Transverse colon (tissue), 4 donors: ENCODE data around the gene CCR5AS.
"Not testable (repeated sequence)": the region's sequence is repeated elsewhere in the genome, so short reads cannot be mapped to it uniquely, and the experiment has no call there.

Experiments
- DNase-seq: peaks from one replicate; pipeline ENCODE4 v3.0.0-alpha.2; 2019
- H3K27ac ChIP-seq, 4 donors: fragments of 200-600 bp; sonication (generic); 2 replicates each; pipeline ENCODE4 v1.5.1; 2016 to 2018; ENCODE audit warnings: inconsistent platforms in 4 of 4
- H3K27me3 ChIP-seq: fragments of 200-600 bp; sonication (generic); 2 replicates; pipeline ENCODE4 v1.5.1; 2017; ENCODE audit warnings: inconsistent platforms
- H3K36me3 ChIP-seq, 4 donors: fragments of 200-600 bp; sonication (generic); 2 replicates each; pipeline ENCODE4 v1.5.1; 2017 to 2019; ENCODE audit warnings: inconsistent platforms in 4 of 4
- H3K4me1 ChIP-seq, 4 donors: fragments of 200-600 bp; sonication (generic); 2 replicates each; pipeline ENCODE4 v1.5.1; 2017 to 2020; ENCODE audit warnings: inconsistent platforms in 4 of 4
- H3K4me3 ChIP-seq, 4 donors: fragments of 200-600 bp; sonication (generic); 1 replicate in 1 of 4; 2 replicates in 3 of 4; pipeline versions ENCODE4 v1.5.1 to v1.6.1; 2017 to 2019; ENCODE audit warnings: inconsistent platforms in 4 of 4
- H3K9me3 ChIP-seq, 2 donors: fragments of 200-600 bp; sonication (generic); 2 replicates each; pipeline ENCODE4 v1.5.1; 2017 to 2019; ENCODE audit warnings: inconsistent platforms in 2 of 2
- EP300 ChIP-seq: sonication (generic); formaldehyde crosslinking; IDR thresholded peaks from one replicate; pipeline ENCODE4 v1.6.1; 2017; ENCODE audit warnings: antibody characterized with exemption, low read depth
- POLR2A ChIP-seq: fragments of 450-650 bp; IDR thresholded peaks from one replicate; pipeline ENCODE4 v1.6.1; 2016; ENCODE audit warnings: antibody characterized with exemption, mild to moderate bottlenecking, moderate library complexity
- POLR2AphosphoS5 ChIP-seq, 3 donors: sonication (generic); formaldehyde crosslinking; IDR thresholded peaks; one replicate each; pipeline ENCODE4 v1.6.1; 2016; ENCODE audit warnings: antibody characterized with exemption in 3 of 3
- WGBS, 2 donors: methylation state at CpG; one replicate each; pipeline ENCODE4 v1.1.5; 2018; ENCODE audit warnings: low coverage in 1 of 2; 5-methylcytosine and 5-hydroxymethylcytosine counted together
- in situ Hi-C, 4 donors: fragments of 200-750 bp; cut with MboI; loops; one replicate each; pipeline versions ENCODE4 v1.15.0 to v1.15.1; 2017; ENCODE audit warnings: low sequenced_read_pairs in 3 of 4, low pct_ligation_motif_present in 1 of 4, low pct_unique_long_range_greater_than_20kb in 1 of 4
- intact Hi-C: fragments of 100-400 bp; cut with DNase I; formaldehyde crosslinking; loops from one replicate; pipeline ENCODE4 v1.15.1; 2023; ENCODE audit warnings: low total_unique reads
- TF ChIP-seq, protein P1 (sequence below), 5 experiments: fragments of 200-600 bp in 3 of 5; fragments of 450-650 bp in 2 of 5; sonication (generic) in 3 of 5; IDR thresholded peaks; 1 replicate in 2 of 5; 2 replicates in 3 of 5; pipeline ENCODE4 v1.5.1; 2016 to 2017; ENCODE audit warnings: antibody characterized with exemption in 5 of 5, inconsistent platforms in 3 of 5, mild to moderate bottlenecking in 2 of 5, moderate library complexity in 1 of 5

Gene CCR5AS

DNA sequence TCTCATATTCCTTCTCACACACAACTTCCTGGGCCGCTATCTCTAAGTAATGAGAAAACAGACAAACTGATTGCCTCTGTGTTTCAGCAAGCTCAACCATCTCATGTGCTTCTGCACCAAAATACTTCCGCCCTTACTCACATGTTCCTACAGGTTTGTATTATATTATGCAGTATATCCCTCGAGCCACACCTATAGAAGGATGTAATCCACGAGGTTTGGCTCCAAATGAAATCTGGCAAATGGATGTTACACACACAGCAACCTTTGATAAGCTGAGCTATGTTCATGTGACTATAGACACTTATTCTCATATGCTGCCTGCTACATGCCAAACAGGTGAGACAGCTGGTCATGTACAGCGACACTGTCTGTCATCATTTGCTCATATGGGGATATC, 22.8 kb upstream of the CCR5AS start:
- in situ Hi-C loops = loop anchor here in 1 of 4 donors (25.0 kb wide), 1 partner anchor 667 kb away; no protein-coding TSS in a partner anchor
- Histone ChIP-seq H3K27ac (peak overlapping the region; percentile 65 to 81 (median 76)), H3K4me1 (peaks cover 0 to 20% (median 11%) of the 10 kb centered on the region in 4 donors), H3K36me3 (no peaks in the 10 kb centered on the region), H3K4me3 (no peak overlapping the region), H3K27me3 (no peaks in the 10 kb centered on the region), H3K9me3 (no peaks in the 10 kb centered on the region)
- 51 to 59% methylated on average over 3 to 5 of the region's 5 CpGs for WGBS, 2 donors
- DNase-seq = peak; percentile 32
- intact Hi-C loops = loop anchor here (5.0 kb wide), 1 partner anchor 107 kb away; no protein-coding TSS in a partner anchor
- TF ChIP-seq POLR2A (no peak), POLR2AphosphoS5 (IDR thresholded peaks at IDR 0.05) (peak in 1 of 3 donors; percentile 47)

DNA sequence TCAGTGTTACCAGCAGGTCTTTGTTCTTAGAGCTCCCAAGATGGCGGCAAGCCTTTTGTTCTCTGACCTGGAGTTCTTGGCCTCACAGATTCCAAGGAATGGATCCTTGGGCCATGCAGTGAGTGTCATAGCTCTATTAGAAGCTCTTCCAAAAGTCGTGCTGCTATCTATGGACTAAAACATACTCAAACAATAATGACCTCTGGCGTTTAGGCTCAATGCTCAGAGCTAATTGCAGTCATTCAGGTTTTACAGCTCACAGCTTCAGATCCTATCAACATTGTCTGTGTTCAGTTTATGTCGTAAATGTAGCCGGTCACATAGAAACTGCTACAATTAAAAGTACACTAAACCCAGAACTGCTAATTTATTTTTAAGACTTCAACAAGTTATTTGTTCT, 22.4 kb upstream of the CCR5AS start:
- intact Hi-C loops = loop anchor here (5.0 kb wide), 1 partner anchor 107 kb away; no protein-coding TSS in a partner anchor
- peaks cover 0 to 20% (median 11%) of the 10 kb centered on the region in 4 donors for H3K4me1 ChIP-seq
- H3K36me3 ChIP-seq = no peaks in the 10 kb centered on the region
- H3K9me3 ChIP-seq = no peaks in the 10 kb centered on the region
- DNase-seq = no peak
- in situ Hi-C loops = loop anchor here in 1 of 4 donors (25.0 kb wide), 1 partner anchor 667 kb away; no protein-coding TSS in a partner anchor
- peak overlapping the region; percentile 65 to 81 (median 76) for H3K27ac ChIP-seq
- WGBS, 2 donors = 44 to 47% methylated on average over 4 to 5 of the region's 5 CpGs
- H3K27me3 ChIP-seq = no peaks in the 10 kb centered on the region
- TF ChIP-seq EP300 (no peak), POLR2AphosphoS5 (IDR thresholded peaks at IDR 0.05) (no peak), POLR2A (no peak)
- TF ChIP-seq, protein P1, sequence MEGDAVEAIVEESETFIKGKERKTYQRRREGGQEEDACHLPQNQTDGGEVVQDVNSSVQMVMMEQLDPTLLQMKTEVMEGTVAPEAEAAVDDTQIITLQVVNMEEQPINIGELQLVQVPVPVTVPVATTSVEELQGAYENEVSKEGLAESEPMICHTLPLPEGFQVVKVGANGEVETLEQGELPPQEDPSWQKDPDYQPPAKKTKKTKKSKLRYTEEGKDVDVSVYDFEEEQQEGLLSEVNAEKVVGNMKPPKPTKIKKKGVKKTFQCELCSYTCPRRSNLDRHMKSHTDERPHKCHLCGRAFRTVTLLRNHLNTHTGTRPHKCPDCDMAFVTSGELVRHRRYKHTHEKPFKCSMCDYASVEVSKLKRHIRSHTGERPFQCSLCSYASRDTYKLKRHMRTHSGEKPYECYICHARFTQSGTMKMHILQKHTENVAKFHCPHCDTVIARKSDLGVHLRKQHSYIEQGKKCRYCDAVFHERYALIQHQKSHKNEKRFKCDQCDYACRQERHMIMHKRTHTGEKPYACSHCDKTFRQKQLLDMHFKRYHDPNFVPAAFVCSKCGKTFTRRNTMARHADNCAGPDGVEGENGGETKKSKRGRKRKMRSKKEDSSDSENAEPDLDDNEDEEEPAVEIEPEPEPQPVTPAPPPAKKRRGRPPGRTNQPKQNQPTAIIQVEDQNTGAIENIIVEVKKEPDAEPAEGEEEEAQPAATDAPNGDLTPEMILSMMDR (IDR thresholded peaks at IDR 0.05) = no peak
- H3K4me3 ChIP-seq = no peak overlapping the region

GRCh38 chr3:46427916-46428833, 21.3 kb upstream of the CCR5AS start:
- no peak for TF ChIP-seq POLR2A
- TF ChIP-seq, protein P1 (IDR thresholded peaks at IDR 0.05) = no peak
- TF ChIP-seq POLR2AphosphoS5 (IDR thresholded peaks at IDR 0.05) = no peak
- no peak for TF ChIP-seq EP300
- intact Hi-C loops = loop anchor here (5.0 kb wide), 1 partner anchor 106 kb away; no protein-coding TSS in a partner anchor
- no peaks in the 10 kb centered on the region for H3K36me3 ChIP-seq
- no peak for DNase-seq
- H3K27ac ChIP-seq = peak overlapping the region; percentile 65 to 81 (median 76)
- WGBS, 2 donors = 44 to 75% methylated on average over 1 to 10 of the region's 10 CpGs
- in situ Hi-C loops = loop anchor here in 1 of 4 donors (25.0 kb wide), 1 partner anchor 666 kb away; no protein-coding TSS in a partner anchor
- H3K4me3 ChIP-seq = no peak overlapping the region
- H3K4me1 ChIP-seq = peaks cover 0 to 20% (median 11%) of the 10 kb centered on the region in 4 donors
- no peaks in the 10 kb centered on the region for H3K9me3 ChIP-seq
- no peaks in the 10 kb centered on the region for H3K27me3 ChIP-seq

- not testable (repeated sequence) for H3K27me3 ChIP-seq, H3K4me3 ChIP-seq, DNase-seq, H3K27ac ChIP-seq, H3K36me3 ChIP-seq, H3K9me3 ChIP-seq
- WGBS, 2 donors = 77 to 84% methylated on average over 2 to 8 of the region's 8 CpGs
- H3K4me1 ChIP-seq = peaks cover 0 to 20% (median 11%) of the 10 kb centered on the region in 4 donors
- intact Hi-C loops (loop anchor here (5.0 kb wide), 1 partner anchor 105 kb away; no protein-coding TSS in a partner anchor), in situ Hi-C loops (loop anchor here in 1 of 4 donors (25.0 kb wide), 1 partner anchor 665 kb away; no protein-coding TSS in a partner anchor)
Measured at GRCh38 chr3:46427404-46427803, 20.5 kb upstream of the CCR5AS start.

GRCh38 chr3:46426476-46426875, 19.6 kb upstream of the CCR5AS start:
- H3K4me1 ChIP-seq = peaks cover 0 to 20% (median 11%) of the 10 kb centered on the region in 4 donors
- H3K27ac ChIP-seq, H3K9me3 ChIP-seq, H3K36me3 ChIP-seq, H3K27me3 ChIP-seq, H3K4me3 ChIP-seq, DNase-seq: not testable (repeated sequence)
- 45 to 46% methylated on average over 3 to 4 of the region's 4 CpGs for WGBS, 2 donors
- intact Hi-C loops = loop anchor here (5.0 kb wide), 1 partner anchor 104 kb away; no protein-coding TSS in a partner anchor
- in situ Hi-C loops = loop anchor here in 1 of 4 donors (25.0 kb wide), 1 partner anchor 664 kb away; no protein-coding TSS in a partner anchor
